Measurements from ENCODE around the gene ZYG11A. TPM values are rescaled to one million over a fixed set of nuclear protein-coding genes. Genes with fewer than 3 reads are reported as not detected.
A peak's percentile ranks its signal among the peaks of the same experiment; 100 is the strongest.
"Not testable (repeated sequence)": the region's sequence is repeated elsewhere in the genome, so short reads cannot be mapped to it uniquely, and the experiment has no call there.

Gene ZYG11A
- total and polyA plus RNA-seq, 2 of the 13 experiments (the other 11 are each of a cell fraction or from before 2014, with no cell fraction given), result not detected

DNA sequence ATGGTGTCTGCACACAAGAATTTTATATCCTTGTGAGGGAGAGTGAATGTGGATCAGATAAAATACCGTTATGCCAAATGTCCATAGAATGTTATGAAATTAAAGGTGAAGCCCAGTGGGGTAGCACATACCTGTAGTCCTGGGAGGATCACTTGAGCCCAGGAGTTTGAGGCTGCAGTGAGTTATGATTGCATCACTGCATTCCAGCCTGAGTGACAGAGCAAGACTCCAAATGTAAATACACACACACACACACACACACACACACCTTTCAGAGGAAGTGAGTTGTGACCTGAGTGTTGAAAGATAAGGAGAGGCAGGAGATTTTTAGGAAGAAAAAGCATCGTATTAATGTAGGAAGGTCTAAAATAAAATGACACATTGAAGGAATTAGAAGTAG lies 28.1 kb upstream of the ZYG11A start (continued):
- TF ChIP-seq ATF2 (CRISPR knock-in tag; IDR thresholded peaks at IDR 0.05), result peak; percentile 59; the same call in 1 of the 2 replicates
- no peak for TF ChIP-seq NR1H2 (CRISPR knock-in tag; IDR thresholded peaks at IDR 0.05; ENCODE audit: borderline replicate concordance, low read depth)
- no peak for TF ChIP-seq SOX6 (IDR thresholded peaks at IDR 0.05)
- TF ChIP-seq SOX6 (CRISPR knock-in tag; IDR thresholded peaks at IDR 0.05), result peak; percentile 39
- TF ChIP-seq TEAD3 (CRISPR knock-in tag; optimal IDR thresholded peaks at IDR 0.05; ENCODE audit: borderline replicate concordance), result peak; percentile 98
- TF ChIP-seq ZNF770 (CRISPR knock-in tag; IDR thresholded peaks at IDR 0.05), result 0 out of 2 replicates have a peak, but pooled peaks have one; percentile 15
- peak; percentile 83 for TF ChIP-seq ZBTB43 (CRISPR knock-in tag; conservative IDR thresholded peaks at IDR 0.05)
- TF ChIP-seq FOXP4 (CRISPR knock-in tag; IDR thresholded peaks at IDR 0.05), result peak; percentile 36; the same call in 1 of the 2 replicates
- no peak for TF ChIP-seq MAFK (conservative IDR thresholded peaks at IDR 0.05 in 1 of 2, IDR thresholded peaks at IDR 0.05 in 1 of 2; ENCODE audit: low read length in 2 of 2)
- peak; percentile 65 for TF ChIP-seq ATF7 (IDR thresholded peaks at IDR 0.05)
- TF ChIP-seq ATF7 (CRISPR knock-in tag; IDR thresholded peaks at IDR 0.05), result no peak
- peak; percentile 26; the same call in 1 of the 2 replicates for TF ChIP-seq MED1 (CRISPR knock-in tag; IDR thresholded peaks at IDR 0.05)
- TF ChIP-seq, protein P1, sequence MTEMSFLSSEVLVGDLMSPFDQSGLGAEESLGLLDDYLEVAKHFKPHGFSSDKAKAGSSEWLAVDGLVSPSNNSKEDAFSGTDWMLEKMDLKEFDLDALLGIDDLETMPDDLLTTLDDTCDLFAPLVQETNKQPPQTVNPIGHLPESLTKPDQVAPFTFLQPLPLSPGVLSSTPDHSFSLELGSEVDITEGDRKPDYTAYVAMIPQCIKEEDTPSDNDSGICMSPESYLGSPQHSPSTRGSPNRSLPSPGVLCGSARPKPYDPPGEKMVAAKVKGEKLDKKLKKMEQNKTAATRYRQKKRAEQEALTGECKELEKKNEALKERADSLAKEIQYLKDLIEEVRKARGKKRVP (CRISPR knock-in tag; IDR thresholded peaks at IDR 0.05), result peak in 1 of 2 experiments; percentile 95; a peak in 2 of 4 replicates
- TF ChIP-seq, protein P2, sequence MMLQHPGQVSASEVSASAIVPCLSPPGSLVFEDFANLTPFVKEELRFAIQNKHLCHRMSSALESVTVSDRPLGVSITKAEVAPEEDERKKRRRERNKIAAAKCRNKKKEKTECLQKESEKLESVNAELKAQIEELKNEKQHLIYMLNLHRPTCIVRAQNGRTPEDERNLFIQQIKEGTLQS (CRISPR knock-in tag; IDR thresholded peaks at IDR 0.05), result peak; percentile 92
- peak; percentile 45; the same call in 1 of the 2 replicates for TF ChIP-seq ELF3 (CRISPR knock-in tag; IDR thresholded peaks at IDR 0.05)

- FAIRE-seq; in situ Hi-C loops (cut with HindIII; ENCODE audit: extremely low pct_ligation_motif_present, low pct_unique_long_range_greater_than_20kb); H3K9ac ChIP-seq (ENCODE audit: insufficient read depth, low read depth, low read length); H3K4me1 ChIP-seq (ENCODE audit: insufficient read depth, low read length); H3K27ac ChIP-seq (ENCODE audit: extremely low read length, insufficient read depth, low read length); H3K79me2 ChIP-seq (ENCODE audit: insufficient read depth, low read length); H3K4me2 ChIP-seq (ENCODE audit: low read depth, low read length); ATAC-seq; POLR2A ChIA-PET; H4K20me1 ChIP-seq (ENCODE audit: insufficient read depth, low read length); H3K27me3 ChIP-seq (ENCODE audit: control insufficient read depth in 1 of 2, insufficient read depth in 2 of 2, low read length in 2 of 2); DNase-seq (ENCODE audit: low spot score); BruUV-seq (replicated peaks); CTCF ChIA-PET (ENCODE audit: low intra/inter-chr PET ratio, low total read pairs); H3K9me3 ChIP-seq (ENCODE audit: low read length); H2AFZ ChIP-seq (ENCODE audit: low read length); H3K4me3 ChIP-seq (replicated peaks in 1 of 3; ENCODE audit: insufficient read depth in 1 of 3, low read depth in 2 of 3, low read length in 3 of 3): not testable (repeated sequence)
- WGBS (ENCODE audit: low lambda C conversion rate), result 95% methylated on average over 5 of the region's 5 CpGs
- H3K36me3 ChIP-seq (replicated peaks in 1 of 2; ENCODE audit: control insufficient read depth in 1 of 2, insufficient read depth in 2 of 2, low read length in 2 of 2), result peaks cover 3 to 15% of the 10 kb centered on the region in 2 experiments; a peak in 3 of 5 replicates
- intact Hi-C loops (cut with micrococcal nuclease; ENCODE audit: unreplicated experiment), result loop anchor here (10.0 kb wide), 1 partner anchor 116 kb away; no protein-coding TSS in a partner anchor
These were observed 21.7 kb upstream of the ZYG11A start for GRCh38 chr1:52820830-52821229.

Measured in HepG2 (cell line).